ENCODE results near the gene GDPD3. TPM values are rescaled to one million over a fixed set of nuclear protein-coding genes. Genes with fewer than 3 reads are reported as not detected.
"Not testable (repeated sequence)": the region's sequence is repeated elsewhere in the genome, so short reads cannot be mapped to it uniquely, and the experiment has no call there.

The GDPD3 gene
- total and polyA plus RNA-seq, 9 donors = 2.6 to 7.5 (median 4.6) TPM

- 90 to 95% (median 92%) methylated on average over 10 of the region's 10 CpGs for WGBS, 3 donors
- intact Hi-C loops (cut with DNase I) = no loop called here
- Histone ChIP-seq H3K4me3 (no peak overlapping the region), H3K27ac (no peak overlapping the region), H3K4me1 (ENCODE audit: insufficient read depth) (no peaks in the 10 kb centered on the region), H3K9me3 (no peaks in the 10 kb centered on the region), H3K36me3 (no peaks in the 10 kb centered on the region), H3K27me3 (no peaks in the 10 kb centered on the region)
- DNase-seq = no peak
- TF ChIP-seq POLR2A (IDR thresholded peaks at IDR 0.05) = no peak
- TF ChIP-seq CTCF (IDR thresholded peaks at IDR 0.05) = no peak
- no peak for TF ChIP-seq EP300 (IDR thresholded peaks at IDR 0.05)
Measured at GRCh38 chr16:30117768-30118167, 4.4 kb upstream of the GDPD3 start.

GRCh38 chr16:30116291-30117207 is 3.2 kb upstream of the GDPD3 start:
- DNase-seq = no peak
- no peak for TF ChIP-seq POLR2A (IDR thresholded peaks at IDR 0.05)
- TF ChIP-seq CTCF (IDR thresholded peaks at IDR 0.05) = no peak
- H3K27me3 ChIP-seq = no peaks in the 10 kb centered on the region
- no peak overlapping the region for H3K27ac ChIP-seq
- no peak overlapping the region for H3K4me3 ChIP-seq
- intact Hi-C loops (cut with DNase I) = no loop called here
- H3K36me3 ChIP-seq = no peaks in the 10 kb centered on the region
- no peaks in the 10 kb centered on the region for H3K4me1 ChIP-seq (ENCODE audit: insufficient read depth)
- no peaks in the 10 kb centered on the region for H3K9me3 ChIP-seq
- 81 to 88% (median 85%) methylated on average over 16 of the region's 16 CpGs for WGBS, 3 donors

GRCh38 chr16:30115238-30115637 is 1.9 kb upstream of the GDPD3 start:
- intact Hi-C loops (cut with DNase I) = no loop called here
- WGBS, 3 donors = 92 to 96% (median 92%) methylated on average over 7 of the region's 7 CpGs
- no peaks in the 10 kb centered on the region for H3K9me3 ChIP-seq

GRCh38 chr16:30114833-30115232 is 1.5 kb upstream of the GDPD3 start:
- H3K27ac ChIP-seq; intact Hi-C loops (cut with DNase I); DNase-seq; H3K4me3 ChIP-seq; H3K4me1 ChIP-seq (ENCODE audit: insufficient read depth); H3K36me3 ChIP-seq; H3K27me3 ChIP-seq; H3K9me3 ChIP-seq: not testable (repeated sequence)
- 86 to 90% (median 90%) methylated on average over 7 of the region's 7 CpGs for WGBS, 3 donors

More at GRCh38 chr16:30115238-30115637, 1.9 kb upstream of the GDPD3 start:
- no peak for DNase-seq
- TF ChIP-seq EP300 (IDR thresholded peaks at IDR 0.05) (no peak), CTCF (IDR thresholded peaks at IDR 0.05) (no peak), POLR2A (IDR thresholded peaks at IDR 0.05) (no peak)
- no peak overlapping the region for H3K4me3 ChIP-seq
- no peak overlapping the region for H3K27ac ChIP-seq
- H3K27me3 ChIP-seq = no peaks in the 10 kb centered on the region
- H3K4me1 ChIP-seq (ENCODE audit: insufficient read depth) = no peaks in the 10 kb centered on the region
- no peaks in the 10 kb centered on the region for H3K36me3 ChIP-seq

GRCh38 chr16:30114411-30114810 is 1.1 kb upstream of the GDPD3 start:
- H3K27me3 ChIP-seq = no peaks in the 10 kb centered on the region
- DNase-seq = no peak
- no peaks in the 10 kb centered on the region for H3K36me3 ChIP-seq
- 59 to 64% (median 61%) methylated on average over 11 of the region's 11 CpGs for WGBS, 3 donors
- H3K9me3 ChIP-seq = no peaks in the 10 kb centered on the region
- H3K4me3 ChIP-seq = no peak overlapping the region
- no peak overlapping the region for H3K27ac ChIP-seq
- no peak for TF ChIP-seq POLR2A (IDR thresholded peaks at IDR 0.05)
- TF ChIP-seq EP300 (IDR thresholded peaks at IDR 0.05) = no peak
- no peak for TF ChIP-seq CTCF (IDR thresholded peaks at IDR 0.05)
- H3K4me1 ChIP-seq (ENCODE audit: insufficient read depth) = no peaks in the 10 kb centered on the region
- intact Hi-C loops (cut with DNase I) = no loop called here

All from ovary (tissue), 9 donors.